Endothelial cell of umbilical vein (primary cell): ENCODE results near the gene MAGEB17. TPM values are rescaled to one million over a fixed set of nuclear protein-coding genes. Genes with fewer than 3 reads are reported as not detected.

Experiments
- BruUV-seq: library from RNA; stranded (reverse); fragments of 400-500 nt; replicated peaks from 2 replicates; lab custom pipeline; 2021; lab: Mats Ljungman, UMichigan
- CTCF ChIA-PET: fragments of 300-600, 350-600 bp; sonication (Branson Sonifier 250); formaldehyde crosslinking; loops from one replicate; lab custom pipeline; 2021; ENCODE audit warnings: antibody characterized with exemption, inconsistent platforms; lab: Charles Lee
- POLR2A ChIA-PET: fragments of 300-600, 350-600 bp; sonication (Branson Sonifier 250); formaldehyde crosslinking; loops from one replicate; lab custom pipeline; 2021; ENCODE audit warnings: antibody characterized with exemption, inconsistent platforms; lab: Charles Lee
- DNase-seq: peaks from one replicate; pipeline ENCODE4 v3.0.0-alpha.2; 2011; ENCODE audit warnings: low read depth, low spot score
- FAIRE-seq: peaks from 2 replicates; lab custom pipeline; 2011; peaks lifted over from hg19 to GRCh38; lab: Jason Lieb, UNC
- H2AFZ ChIP-seq: 2 replicates; pipeline ENCODE4 v1.6.0; 2012; ENCODE audit warnings: low read depth, low read length, control low read depth, inconsistent platforms
- H3K27ac ChIP-seq: 2 replicates; pipeline ENCODE4 v1.5.1; 2011; ENCODE audit warnings: low read depth, mild to moderate bottlenecking, control low read depth, low read length, moderate library complexity; ENCODE audit not compliant: insufficient read depth
- H3K27me3 ChIP-seq, 2 experiments: 2 replicates each; pipeline versions ENCODE4 v1.6.0 to v1.6.1; 2011; ENCODE audit warnings: low read length in 2 of 2, mixed read lengths in 1 of 2; ENCODE audit not compliant: control insufficient read depth in 2 of 2, insufficient read depth in 2 of 2
- H3K36me3 ChIP-seq, 2 experiments: 2 replicates in 1 of 2; 3 replicates in 1 of 2; pipeline ENCODE4 v1.5.1; 2011; ENCODE audit warnings: low read length in 2 of 2, mild to moderate bottlenecking in 1 of 2, moderate library complexity in 1 of 2; ENCODE audit not compliant: control insufficient read depth in 2 of 2, insufficient read depth in 2 of 2; ENCODE audit errors: extremely low read depth in 1 of 2
- H3K4me1 ChIP-seq: 3 replicates; pipeline ENCODE4 v1.5.1; 2011; ENCODE audit warnings: mild to moderate bottlenecking, low read length; ENCODE audit not compliant: control insufficient read depth, insufficient read depth; ENCODE audit errors: extremely low read depth
- H3K4me2 ChIP-seq: 2 replicates; pipeline ENCODE4 v1.6.1; 2011; ENCODE audit warnings: low read length, control low read depth, mixed read lengths; ENCODE audit not compliant: insufficient read depth
- H3K4me3 ChIP-seq, 3 experiments: fragments of 200-600 bp in 1 of 3; sonication (generic), shearing (Covaris generic) in 1 of 3; replicated peaks in 1 of 3; 2 replicates each; pipeline ENCODE4 v1.5.1; 2011 to 2016; ENCODE audit warnings: control low read depth in 3 of 3, low read length in 3 of 3, mild to moderate bottlenecking in 2 of 3, inconsistent platforms in 1 of 3, low read depth in 1 of 3, moderate library complexity in 1 of 3; ENCODE audit not compliant: insufficient read depth in 1 of 3
- H3K79me2 ChIP-seq: 2 replicates; pipeline ENCODE4 v1.6.0; 2012; ENCODE audit warnings: low read length, inconsistent platforms; ENCODE audit not compliant: control insufficient read depth, insufficient read depth
- H3K9ac ChIP-seq: replicated peaks from 2 replicates; pipeline ENCODE3; 2011; ENCODE audit warnings: low read length, control low read depth; ENCODE audit not compliant: insufficient read depth; ENCODE audit errors: extremely low read depth
- H3K9me1 ChIP-seq: replicated peaks from 3 replicates; pipeline ENCODE4 v1.6.0; 2011; ENCODE audit warnings: mild to moderate bottlenecking, low read length; ENCODE audit not compliant: control insufficient read depth, insufficient read depth; ENCODE audit errors: extremely low read depth
- H3K9me3 ChIP-seq: replicated peaks from 2 replicates; pipeline ENCODE4 v1.5.1; 2012; ENCODE audit warnings: low read length, inconsistent platforms; ENCODE audit not compliant: control insufficient read depth, insufficient read depth
- H4K20me1 ChIP-seq: replicated peaks from 2 replicates; pipeline ENCODE3; 2011; ENCODE audit warnings: mild to moderate bottlenecking, low read length; ENCODE audit not compliant: control insufficient read depth, insufficient read depth; ENCODE audit errors: extremely low read depth
- EZH2 ChIP-seq: IDR thresholded peaks from 2 replicates; pipeline ENCODE4 v1.6.1; 2012; ENCODE audit warnings: borderline replicate concordance, low read depth, mild to moderate bottlenecking, moderate library complexity, low read length, inconsistent platforms; ENCODE audit not compliant: severe bottlenecking
- FOS ChIP-seq: IDR thresholded peaks from 2 replicates; pipeline ENCODE4 v1.6.1; 2011; ENCODE audit warnings: mild to moderate bottlenecking, low read length, moderate library complexity, borderline replicate concordance; ENCODE audit not compliant: insufficient read depth
- GATA2 ChIP-seq: IDR thresholded peaks from 2 replicates; pipeline ENCODE4 v1.7.0; 2011; ENCODE audit warnings: low read depth, mild to moderate bottlenecking, moderate library complexity, mixed read lengths, low read length; ENCODE audit not compliant: insufficient read length, insufficient read depth
- JUN ChIP-seq: IDR thresholded peaks from 2 replicates; pipeline ENCODE4 v1.6.1; 2011; ENCODE audit warnings: borderline replicate concordance, low read depth; ENCODE audit not compliant: insufficient read length, insufficient read depth
- MYC ChIP-seq: IDR thresholded peaks from one replicate; pipeline ENCODE4 v1.6.1; 2011; ENCODE audit warnings: mild to moderate bottlenecking, low read depth, low read length
- POLR2A ChIP-seq: IDR thresholded peaks from 2 replicates; pipeline ENCODE4 v1.6.1; 2012; ENCODE audit warnings: low read depth, mild to moderate bottlenecking, control low read depth, low read length
- POLR2AphosphoS5 ChIP-seq: IDR thresholded peaks from 2 replicates; pipeline ENCODE4 v1.6.1; 2012; ENCODE audit warnings: low read depth, mild to moderate bottlenecking, control low read depth, low read length, moderate library complexity; ENCODE audit not compliant: insufficient read depth
- dilution Hi-C: fragments of 300-500 bp; cut with MboI; formaldehyde crosslinking; loops from one replicate; pipeline ENCODE4 v1.15.0; 2019; ENCODE audit warnings: low sequenced_read_pairs; ENCODE audit not compliant: extremely low pct_ligation_motif_present
- intact Hi-C: fragments of 100-400 bp; cut with micrococcal nuclease; formaldehyde crosslinking; loops from one replicate; pipeline ENCODE4 v1.10.0; 2022
- polyA plus RNA-seq, 4 experiments: library from polyadenylated mRNA; depleted of rRNA in 3 of 4; stranded (reverse) in 3 of 4; unstranded in 1 of 4; fragments of >200 nt; gene quantifications; 2 replicates each; pipeline versions ENCODE4 v1.2.1 to v1.2.3, GENCODE V29; 2011 to 2012; ENCODE audit warnings: missing spikeins in 1 of 4
- total RNA-seq: library from RNA; stranded (reverse); gene quantifications from 2 replicates; pipeline ENCODE4 v1.2.3, GENCODE V29; 2021
- TF ChIP-seq, protein P1 (sequence below), 2 donors: IDR thresholded peaks; 1 replicate in 1 of 2; 2 replicates in 1 of 2; pipeline ENCODE4 v1.5.1; 2011; ENCODE audit warnings: low read length in 2 of 2, mild to moderate bottlenecking in 2 of 2, moderate library complexity in 2 of 2, control low read depth in 1 of 2, inconsistent platforms in 1 of 2, low read depth in 1 of 2; ENCODE audit not compliant: insufficient read depth in 1 of 2; ENCODE audit errors: extremely low read depth in 1 of 2
- TF ChIP-seq, protein P2 (sequence below): IDR thresholded peaks from 2 replicates; pipeline ENCODE4 v1.6.1; 2011; ENCODE audit not compliant: insufficient read depth, insufficient read length

The MAGEB17 gene
- total and polyA plus RNA-seq, 2 donors (not counting 3 experiments of a cell fraction or from before 2014, with no cell fraction given) = not detected

DNA sequence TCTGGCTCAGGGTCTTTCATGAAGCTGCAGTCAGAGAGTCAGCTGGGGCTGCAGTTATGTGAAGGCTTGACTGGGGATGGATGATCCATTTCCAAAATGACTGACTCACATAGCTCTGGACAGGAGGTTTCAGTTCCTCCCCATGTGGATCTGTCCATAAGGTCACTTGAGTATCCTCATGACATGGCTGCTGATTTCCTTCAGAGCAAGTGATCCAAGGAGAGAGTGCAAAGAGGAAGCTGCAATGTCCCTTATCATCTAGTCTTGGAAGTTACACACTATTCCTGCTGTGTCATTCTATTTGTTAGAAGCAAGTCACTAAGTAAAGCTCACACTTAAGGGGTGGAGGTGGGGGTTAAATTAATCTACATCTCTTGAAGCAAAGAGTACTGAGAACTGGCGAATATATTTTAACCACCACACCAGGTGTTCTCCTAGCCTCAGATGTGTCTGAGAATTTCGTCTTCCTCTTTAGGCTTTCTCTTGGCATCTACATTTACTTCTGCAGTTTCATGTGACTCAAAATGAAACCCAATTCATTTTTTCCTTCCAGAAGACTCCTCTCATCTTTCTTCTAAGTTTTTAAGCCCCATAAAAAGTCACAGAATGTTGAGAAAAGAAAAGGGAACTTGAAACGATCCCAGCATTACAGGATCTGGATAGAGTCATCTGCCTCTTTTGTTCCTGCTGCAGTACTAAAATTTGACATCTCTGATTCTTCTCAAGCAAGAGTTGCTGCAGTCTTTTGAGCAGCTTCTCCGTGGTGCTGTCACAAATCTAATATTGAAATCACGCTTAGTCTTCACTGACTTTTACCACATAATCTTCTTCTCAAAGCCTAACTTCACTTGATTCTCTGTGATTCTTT lies 47.7 kb upstream of the MAGEB17 start:
- Histone ChIP-seq H3K4me2 (no peak overlapping the region), H3K9me3 (no peaks in the 10 kb centered on the region), H3K4me3 (no peak overlapping the region), H3K9me1 (no peaks in the 10 kb centered on the region), H3K36me3 (no peaks in the 10 kb centered on the region), H3K27ac (no peak overlapping the region), H3K27me3 (peaks cover 0 to 5% of the 10 kb centered on the region in 2 experiments), H4K20me1 (no peaks in the 10 kb centered on the region), H3K79me2 (no peaks in the 10 kb centered on the region), H2AFZ (no peak overlapping the region), H3K4me1 (no peaks in the 10 kb centered on the region), H3K9ac (no peak overlapping the region)
- dilution Hi-C loops = no loop called here
- intact Hi-C loops = loop anchor here (10.0 kb wide), 1 partner anchor 325 kb away; no protein-coding TSS in a partner anchor
- TF ChIP-seq, protein P1, sequence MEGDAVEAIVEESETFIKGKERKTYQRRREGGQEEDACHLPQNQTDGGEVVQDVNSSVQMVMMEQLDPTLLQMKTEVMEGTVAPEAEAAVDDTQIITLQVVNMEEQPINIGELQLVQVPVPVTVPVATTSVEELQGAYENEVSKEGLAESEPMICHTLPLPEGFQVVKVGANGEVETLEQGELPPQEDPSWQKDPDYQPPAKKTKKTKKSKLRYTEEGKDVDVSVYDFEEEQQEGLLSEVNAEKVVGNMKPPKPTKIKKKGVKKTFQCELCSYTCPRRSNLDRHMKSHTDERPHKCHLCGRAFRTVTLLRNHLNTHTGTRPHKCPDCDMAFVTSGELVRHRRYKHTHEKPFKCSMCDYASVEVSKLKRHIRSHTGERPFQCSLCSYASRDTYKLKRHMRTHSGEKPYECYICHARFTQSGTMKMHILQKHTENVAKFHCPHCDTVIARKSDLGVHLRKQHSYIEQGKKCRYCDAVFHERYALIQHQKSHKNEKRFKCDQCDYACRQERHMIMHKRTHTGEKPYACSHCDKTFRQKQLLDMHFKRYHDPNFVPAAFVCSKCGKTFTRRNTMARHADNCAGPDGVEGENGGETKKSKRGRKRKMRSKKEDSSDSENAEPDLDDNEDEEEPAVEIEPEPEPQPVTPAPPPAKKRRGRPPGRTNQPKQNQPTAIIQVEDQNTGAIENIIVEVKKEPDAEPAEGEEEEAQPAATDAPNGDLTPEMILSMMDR (IDR thresholded peaks at IDR 0.05; ENCODE audit: extremely low read depth in 1 of 2, insufficient read depth in 1 of 2, low read depth in 1 of 2, low read length in 2 of 2) = no peak
- TF ChIP-seq, protein P2, sequence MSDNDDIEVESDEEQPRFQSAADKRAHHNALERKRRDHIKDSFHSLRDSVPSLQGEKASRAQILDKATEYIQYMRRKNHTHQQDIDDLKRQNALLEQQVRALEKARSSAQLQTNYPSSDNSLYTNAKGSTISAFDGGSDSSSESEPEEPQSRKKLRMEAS = no peak
- TF ChIP-seq POLR2A (no peak), MYC (no peak), JUN (no peak), FOS (no peak), GATA2 (no peak), EZH2 (no peak), POLR2AphosphoS5 (no peak)
- POLR2A ChIA-PET = no interaction called here
- FAIRE-seq = no peak
- CTCF ChIA-PET = no interaction called here
- BruUV-seq = no TSS peak
- no peak for DNase-seq
